H1 (cell line): ENCODE measurements around the gene NAA38. TPM values are rescaled to one million over a fixed set of nuclear protein-coding genes. Genes with fewer than 3 reads are reported as not detected.
A peak's percentile ranks its signal among the peaks of the same experiment; 100 is the strongest.

ENCODE experiments used
- CTCF ChIA-PET: fragments of 300-600 bp; sonication (Branson Sonifier 250); formaldehyde crosslinking; loops from one replicate; lab custom pipeline; 2021; ENCODE audit not compliant: partially characterized antibody; lab: Charles Lee
- POLR2A ChIA-PET: fragments of 300-600 bp; sonication (Branson Sonifier 250); formaldehyde crosslinking; loops from one replicate; lab custom pipeline; 2021; ENCODE audit warnings: inconsistent platforms; ENCODE audit not compliant: partially characterized antibody; lab: Charles Lee
- DNase-seq, 2 experiments: peaks; one replicate each; pipeline versions ENCODE4 v3.0.0 to v3.0.0-alpha.2; 2010 to 2022; ENCODE audit warnings: low spot score in 2 of 2, low read depth in 1 of 2, mixed read lengths in 1 of 2
- FAIRE-seq: peaks from 2 replicates; lab custom pipeline; 2011; peaks lifted over from hg19 to GRCh38; lab: Jason Lieb, UNC
- H2AFZ ChIP-seq: 2 replicates; pipeline ENCODE4 v1.8.1; 2012; ENCODE audit warnings: low read length, inconsistent platforms
- H2AK5ac ChIP-seq: 2 replicates; pipeline ENCODE4 v1.6.1; 2013; ENCODE audit warnings: low read depth, low read length
- H2BK120ac ChIP-seq: replicated peaks from 2 replicates; pipeline ENCODE3; 2013; ENCODE audit warnings: low read depth, low read length, inconsistent platforms
- H2BK12ac ChIP-seq: 2 replicates; pipeline ENCODE4 v1.6.1; 2013; ENCODE audit warnings: low read depth, low read length
- H2BK15ac ChIP-seq: 2 replicates; pipeline ENCODE4 v1.6.1; 2013; ENCODE audit warnings: low read length
- H2BK20ac ChIP-seq: 2 replicates; pipeline ENCODE4 v1.6.1; 2013; ENCODE audit warnings: low read length
- H2BK5ac ChIP-seq: 2 replicates; pipeline ENCODE4 v1.6.1; 2013; ENCODE audit warnings: low read depth, low read length
- H3K14ac ChIP-seq: 2 replicates; pipeline ENCODE4 v1.6.1; 2013; ENCODE audit warnings: inconsistent platforms; ENCODE audit not compliant: insufficient read length
- H3K18ac ChIP-seq: 2 replicates; pipeline ENCODE4 v1.6.1; 2013; ENCODE audit warnings: low read length; ENCODE audit errors: extremely low read depth
- H3K23ac ChIP-seq: 2 replicates; pipeline ENCODE4 v1.6.1; 2013; ENCODE audit warnings: inconsistent platforms; ENCODE audit not compliant: insufficient read length
- H3K23me2 ChIP-seq: 2 replicates; pipeline ENCODE4 v1.6.1; 2013; ENCODE audit warnings: low read depth, low read length
- H3K27ac ChIP-seq: 2 replicates; pipeline ENCODE4 v1.6.1; 2011; ENCODE audit warnings: low read depth, low read length, inconsistent platforms
- H3K27me3 ChIP-seq, 4 experiments: replicated peaks in 1 of 4; 1 replicate in 1 of 4; 2 replicates in 3 of 4; pipeline versions ENCODE4 v1.6.1 to v1.8.1; 2011 to 2013; ENCODE audit warnings: low read length in 3 of 4, mild to moderate bottlenecking in 3 of 4, inconsistent platforms in 2 of 4, mixed read lengths in 2 of 4, moderate library complexity in 1 of 4; ENCODE audit not compliant: control insufficient read depth in 3 of 4, insufficient read depth in 3 of 4; ENCODE audit errors: extremely low read depth in 1 of 4
- H3K36me3 ChIP-seq, 4 experiments: 2 replicates each; pipeline versions ENCODE4 v1.6.1 to v1.8.1; 2011 to 2013; ENCODE audit warnings: mild to moderate bottlenecking in 4 of 4, low read length in 3 of 4, moderate library complexity in 2 of 4, control low read depth in 1 of 4, inconsistent platforms in 1 of 4; ENCODE audit not compliant: insufficient read depth in 4 of 4, control insufficient read depth in 2 of 4
- H3K4ac ChIP-seq: replicated peaks from 2 replicates; pipeline ENCODE3; 2013; ENCODE audit warnings: low read length, low read depth, mixed read lengths, inconsistent platforms; ENCODE audit not compliant: insufficient read length
- H3K4me1 ChIP-seq, 4 experiments: replicated peaks in 1 of 4; 1 replicate in 1 of 4; 2 replicates in 3 of 4; pipeline versions ENCODE4 v1.6.1 to v1.8.1; 2011 to 2013; ENCODE audit warnings: low read length in 3 of 4, inconsistent platforms in 2 of 4, mixed read lengths in 1 of 4; ENCODE audit not compliant: insufficient read depth in 4 of 4, control insufficient read depth in 3 of 4
- H3K4me2 ChIP-seq, 2 experiments: 2 replicates each; pipeline versions ENCODE4 v1.6.1 to v1.8.1; 2011 to 2013; ENCODE audit warnings: low read depth in 2 of 2, low read length in 2 of 2, control low read depth in 1 of 2, inconsistent platforms in 1 of 2, mild to moderate bottlenecking in 1 of 2; ENCODE audit not compliant: insufficient read depth in 1 of 2
- H3K4me3 ChIP-seq, 4 experiments: fragments of 200-600, 300-600 bp in 1 of 4; sonication (generic), shearing (Covaris generic), sonication (Bioruptor Twin) in 1 of 4; 2 replicates each; pipeline versions ENCODE4 v1.5.1 to v1.8.1; 2011 to 2016; ENCODE audit warnings: low read length in 4 of 4, low read depth in 3 of 4, control low read depth in 2 of 4, inconsistent platforms in 2 of 4, mild to moderate bottlenecking in 2 of 4, mixed read lengths in 1 of 4, moderate library complexity in 1 of 4; ENCODE audit not compliant: insufficient read depth in 2 of 4; ENCODE audit errors: extremely low read depth in 1 of 4
- H3K56ac ChIP-seq: replicated peaks from 2 replicates; pipeline ENCODE3; 2013; ENCODE audit warnings: low read depth, mild to moderate bottlenecking, mixed read lengths, low read length, inconsistent platforms; ENCODE audit not compliant: insufficient read length
- H3K79me1 ChIP-seq: 2 replicates; pipeline ENCODE4 v1.6.1; 2013; ENCODE audit warnings: low read depth, low read length, control low read depth
- H3K79me2 ChIP-seq, 2 experiments: 2 replicates each; pipeline versions ENCODE4 v1.6.1 to v1.8.1; 2012 to 2013; ENCODE audit warnings: low read length in 2 of 2, mild to moderate bottlenecking in 2 of 2, inconsistent platforms in 1 of 2; ENCODE audit not compliant: insufficient read depth in 2 of 2, control insufficient read depth in 1 of 2
- H3K9ac ChIP-seq, 4 experiments: replicated peaks in 1 of 4; 1 replicate in 1 of 4; 2 replicates in 3 of 4; pipeline versions ENCODE4 v1.6.1 to v1.8.1; 2011 to 2013; ENCODE audit warnings: low read depth in 3 of 4, low read length in 3 of 4, control low read depth in 2 of 4, mild to moderate bottlenecking in 2 of 4, moderate library complexity in 2 of 4, inconsistent platforms in 1 of 4; ENCODE audit errors: extremely low read depth in 1 of 4
- H3K9me3 ChIP-seq, 2 experiments: 2 replicates each; pipeline versions ENCODE4 v1.6.1 to v1.8.1; 2012 to 2013; ENCODE audit warnings: mild to moderate bottlenecking in 2 of 2, moderate library complexity in 2 of 2, control low read depth in 1 of 2, inconsistent platforms in 1 of 2, low read depth in 1 of 2, low read length in 1 of 2, mixed read lengths in 1 of 2; ENCODE audit not compliant: insufficient read depth in 2 of 2
- H4K20me1 ChIP-seq, 2 experiments: replicated peaks in 1 of 2; 2 replicates each; pipeline versions ENCODE3 to v1.8.1; 2011 to 2013; ENCODE audit warnings: inconsistent platforms in 2 of 2, low read length in 2 of 2, mild to moderate bottlenecking in 1 of 2; ENCODE audit not compliant: insufficient read depth in 2 of 2, control insufficient read depth in 1 of 2
- H4K5ac ChIP-seq: 2 replicates; pipeline ENCODE4 v1.6.1; 2013; ENCODE audit warnings: low read length, low read depth, mixed read lengths, inconsistent platforms; ENCODE audit not compliant: insufficient read length
- H4K8ac ChIP-seq: 2 replicates; pipeline ENCODE4 v1.8.0; 2013; ENCODE audit warnings: mild to moderate bottlenecking, moderate library complexity, low read length, inconsistent platforms; ENCODE audit not compliant: insufficient read depth; ENCODE audit errors: extremely low read depth
- H4K91ac ChIP-seq: replicated peaks from 2 replicates; pipeline ENCODE3; 2013; ENCODE audit warnings: low read length, mixed read lengths, inconsistent platforms; ENCODE audit not compliant: insufficient read length
- CBX5 ChIP-seq: fragments of 300-800, 300-1000 bp; sonication (generic); IDR thresholded peaks from 2 replicates; pipeline ENCODE4 v1.7.1; 2016; ENCODE audit warnings: antibody characterized with exemption, low read length, low read depth
- CBX8 ChIP-seq: fragments of 300-800, 300-1000 bp; sonication (generic); IDR thresholded peaks from 2 replicates; pipeline ENCODE4 v1.7.1; 2016; ENCODE audit warnings: low read depth, low read length, borderline replicate concordance
- FOSL1 ChIP-seq: IDR thresholded peaks from 2 replicates; pipeline ENCODE4 v1.6.1; 2011; ENCODE audit warnings: mild to moderate bottlenecking, low read depth, low read length, moderate library complexity; ENCODE audit not compliant: insufficient read depth
- GTF2F1 ChIP-seq: IDR thresholded peaks from 2 replicates; pipeline ENCODE4 v1.6.1; 2012; ENCODE audit warnings: low read depth, low read length, improper control_type of control experiment, borderline replicate concordance
- KDM4A ChIP-seq: IDR thresholded peaks from one replicate; pipeline ENCODE4 v1.7.1; 2012; ENCODE audit warnings: low read depth, mild to moderate bottlenecking, moderate library complexity, low read length, inconsistent platforms; ENCODE audit not compliant: severe bottlenecking
- NANOG ChIP-seq: IDR thresholded peaks from 2 replicates; pipeline ENCODE4 v1.6.1; 2011; ENCODE audit warnings: low read length, low read depth, mild to moderate bottlenecking, inconsistent platforms; ENCODE audit not compliant: insufficient read depth, poor library complexity, severe bottlenecking
- PHF8 ChIP-seq: fragments of 200-600 bp; sonication (generic); conservative IDR thresholded peaks from 2 replicates; pipeline ENCODE4 v1.7.1; 2012; ENCODE audit warnings: low read depth, mild to moderate bottlenecking, inconsistent platforms, low read length, moderate library complexity
- SIN3A ChIP-seq, 2 experiments: IDR thresholded peaks in 1 of 2; conservative IDR thresholded peaks in 1 of 2; 2 replicates each; pipeline ENCODE4 v1.6.1; 2011 to 2012; ENCODE audit warnings: low read length in 2 of 2, improper control_type of control experiment in 1 of 2, low read depth in 1 of 2, mild to moderate bottlenecking in 1 of 2
- SP2 ChIP-seq: IDR thresholded peaks from 2 replicates; pipeline ENCODE4 v1.6.1; 2012; ENCODE audit warnings: mild to moderate bottlenecking, low read length, inconsistent platforms
- YY1 ChIP-seq: IDR thresholded peaks from 2 replicates; pipeline ENCODE4 v1.6.1; 2011; ENCODE audit warnings: low read depth, mild to moderate bottlenecking, low read length
- WGBS, 2 experiments: shearing (Covaris generic) in 1 of 2; methylation state at CpG; one replicate each; pipeline versions ENCODE4 v1.1.6 to v1.1.7; 2013 to 2015; ENCODE audit warnings: low lambda C conversion rate in 2 of 2, mixed read lengths in 2 of 2, inconsistent platforms in 1 of 2, low coverage in 1 of 2, missing lambda C conversion rate in 1 of 2; ENCODE audit not compliant: insufficient replicate concordance in 2 of 2, insufficient coverage in 1 of 2, insufficient read length in 1 of 2; ENCODE audit errors: extremely low coverage in 1 of 2, missing lambda C conversion rate in 1 of 2; 5-methylcytosine and 5-hydroxymethylcytosine counted together
- polyA plus RNA-seq, 7 experiments: library from polyadenylated mRNA; depleted of rRNA in 3 of 7; stranded (reverse) in 5 of 7; unstranded in 2 of 7; fragments of >200 nt in 5 of 7; fragments of 200-250 nt in 2 of 7; gene quantifications; 1 replicate in 5 of 7; 2 replicates in 1 of 7; 4 replicates in 1 of 7; pipeline versions ENCODE4 v1.2.1 to v1.2.3, GENCODE V29; 2011 to 2013; ENCODE audit warnings: missing spikeins in 2 of 7, mixed read lengths in 2 of 7
- total RNA-seq: library from RNA; stranded (reverse); fragmentation: NEBNext Ultra II Directional; extraction: Animal tissue kit (Norgen Biotek cat#: 25700); gene quantifications from 2 replicates; pipeline ENCODE4 v1.2.1, GENCODE V29; 2021
- TF ChIP-seq, protein P1 (sequence below): IDR thresholded peaks from 2 replicates; pipeline ENCODE4 v1.6.1; 2011; ENCODE audit warnings: low read length, improper control_type of control experiment

Gene NAA38
- total and polyA plus RNA-seq, 2 of the 8 experiments (the other 6 are each of a cell fraction or from before 2014, with no cell fraction given): 30.2 to 109 TPM

DNA sequence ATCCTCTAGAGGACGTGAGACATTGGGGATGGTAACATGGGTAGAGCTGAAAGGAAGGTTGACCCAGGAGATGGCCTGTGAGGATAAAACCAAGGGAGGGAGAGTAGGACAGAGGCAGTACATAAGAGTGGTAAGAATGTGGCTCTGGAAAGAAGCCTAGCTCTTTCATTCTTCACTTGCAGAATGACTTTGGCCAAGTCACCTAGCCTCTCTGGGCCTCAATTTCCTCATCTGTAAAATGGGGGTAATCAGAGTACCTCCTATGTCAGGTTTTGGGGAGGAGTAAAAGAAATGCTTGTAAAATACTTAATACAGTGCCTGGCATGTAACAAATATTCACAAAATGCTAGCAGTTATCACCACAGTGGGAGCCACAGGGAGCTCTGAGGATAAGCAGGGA, 16.5 kb downstream of the NAA38 start:
- DNase-seq (no peak), FAIRE-seq (no peak)
- no peaks in the 10 kb centered on the region for H3K79me2 ChIP-seq
- H3K4ac ChIP-seq: no peak overlapping the region
- H3K79me1 ChIP-seq: no peaks in the 10 kb centered on the region
- no peak overlapping the region for H3K27ac ChIP-seq
- no peak overlapping the region for H3K14ac ChIP-seq
- H2BK12ac ChIP-seq: 0 out of 2 replicates have a peak overlapping the region, but pooled peaks have one; percentile 77
- no peak overlapping the region for H2AFZ ChIP-seq
- H2BK20ac ChIP-seq: no peak overlapping the region
- H2AK5ac ChIP-seq: peak overlapping the region; percentile 33; the same call in 1 of the 2 replicates
- H3K36me3 ChIP-seq: no peaks in the 10 kb centered on the region
- ChIA-PET POLR2A (interaction anchor here (0.6 to 5.2 kb wide), 3 partner anchors 11 to 155 kb away, joined by 3 to 34 read pairs (median 5); partner anchors contain the start of genes NAA38 and TMEM88), CTCF (interaction anchor here (0.6 to 5.0 kb wide), 6 partner anchors 10 to 741 kb away, joined by 3 to 25 read pairs (median 6); no protein-coding TSS in a partner anchor)
- H4K91ac ChIP-seq: no peak overlapping the region
- H3K4me2 ChIP-seq: peak overlapping the region; percentile 96 to 100; a peak in 3 of 4 replicates
- peaks cover 45% of the 10 kb centered on the region for H3K23me2 ChIP-seq
- no peak overlapping the region for H2BK15ac ChIP-seq
- peak overlapping the region in 2 of 4 experiments; percentile 90 to 98; a peak in 4 of 8 replicates for H3K4me3 ChIP-seq
- peaks cover 12 to 40% of the 10 kb centered on the region in 2 experiments for H4K20me1 ChIP-seq
- peaks cover 18 to 53% (median 47%) of the 10 kb centered on the region in 4 experiments for H3K27me3 ChIP-seq
- H3K4me1 ChIP-seq: peaks cover 10 to 37% (median 21%) of the 10 kb centered on the region in 4 experiments
- no peak overlapping the region for H2BK5ac ChIP-seq
- H3K9ac ChIP-seq: no peak overlapping the region
- H4K5ac ChIP-seq: no peak overlapping the region
- no peak overlapping the region for H4K8ac ChIP-seq
- 64% methylated on average over 1 of the region's 1 CpG; no CpG with 5 or more reads in 1 of the 2 experiments for WGBS, 2 experiments
- H2BK120ac ChIP-seq: no peak overlapping the region
- no peak overlapping the region for H3K18ac ChIP-seq
- no peaks in the 10 kb centered on the region for H3K9me3 ChIP-seq
- no peak overlapping the region for H3K56ac ChIP-seq
- H3K23ac ChIP-seq: no peak overlapping the region
- no peak for TF ChIP-seq FOSL1
- TF ChIP-seq PHF8: no peak
- TF ChIP-seq SIN3A (conservative IDR thresholded peaks at IDR 0.05 in 1 of 2, IDR thresholded peaks at IDR 0.05 in 1 of 2; ENCODE audit: low read depth in 1 of 2, low read length in 2 of 2): no peak
- no peak for TF ChIP-seq KDM4A
- TF ChIP-seq CBX8: no peak
- TF ChIP-seq, protein P1, sequence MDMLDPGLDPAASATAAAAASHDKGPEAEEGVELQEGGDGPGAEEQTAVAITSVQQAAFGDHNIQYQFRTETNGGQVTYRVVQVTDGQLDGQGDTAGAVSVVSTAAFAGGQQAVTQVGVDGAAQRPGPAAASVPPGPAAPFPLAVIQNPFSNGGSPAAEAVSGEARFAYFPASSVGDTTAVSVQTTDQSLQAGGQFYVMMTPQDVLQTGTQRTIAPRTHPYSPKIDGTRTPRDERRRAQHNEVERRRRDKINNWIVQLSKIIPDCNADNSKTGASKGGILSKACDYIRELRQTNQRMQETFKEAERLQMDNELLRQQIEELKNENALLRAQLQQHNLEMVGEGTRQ: no peak
- TF ChIP-seq SP2: no peak
- TF ChIP-seq GTF2F1: no peak
- no peak for TF ChIP-seq NANOG
- TF ChIP-seq YY1: no peak
- TF ChIP-seq CBX5: no peak
